SH-SY5Y (cell line): ENCODE results near the gene KRTAP5-3.

Experiments
- GATA2 ChIP-seq: IDR thresholded peaks from 2 replicates; pipeline ENCODE4 v1.6.1; 2011; ENCODE audit warnings: mild to moderate bottlenecking, low read depth, low read length
- GATA3 ChIP-seq: IDR thresholded peaks from 2 replicates; pipeline ENCODE4 v1.6.1; 2011; ENCODE audit warnings: low read depth, mild to moderate bottlenecking, low read length, moderate library complexity

DNA sequence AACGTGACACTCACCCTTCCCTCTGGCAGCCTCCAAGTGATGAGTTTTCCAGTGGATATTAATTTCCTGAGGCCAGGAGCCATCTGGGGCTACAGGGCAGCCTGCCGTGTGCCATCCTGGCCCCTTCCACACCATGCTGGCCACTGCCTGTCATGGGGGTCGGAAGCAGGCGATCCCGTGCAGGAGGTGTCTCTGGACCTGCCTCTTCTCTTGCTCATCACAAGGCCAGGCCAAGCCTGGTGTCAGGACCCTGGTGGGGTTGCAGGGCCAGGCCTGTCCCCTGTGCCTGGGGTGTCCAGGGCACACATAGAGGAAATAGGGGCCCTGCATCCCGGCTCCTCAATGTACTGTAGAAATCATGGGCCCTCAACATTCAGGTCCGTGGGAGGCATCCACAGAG is 3.6 kb downstream of the KRTAP5-3 start:
- no peak for TF ChIP-seq GATA2
- TF ChIP-seq GATA3: no peak
